ENCODE data around the gene ABHD5.

Gene ABHD5

DNA sequence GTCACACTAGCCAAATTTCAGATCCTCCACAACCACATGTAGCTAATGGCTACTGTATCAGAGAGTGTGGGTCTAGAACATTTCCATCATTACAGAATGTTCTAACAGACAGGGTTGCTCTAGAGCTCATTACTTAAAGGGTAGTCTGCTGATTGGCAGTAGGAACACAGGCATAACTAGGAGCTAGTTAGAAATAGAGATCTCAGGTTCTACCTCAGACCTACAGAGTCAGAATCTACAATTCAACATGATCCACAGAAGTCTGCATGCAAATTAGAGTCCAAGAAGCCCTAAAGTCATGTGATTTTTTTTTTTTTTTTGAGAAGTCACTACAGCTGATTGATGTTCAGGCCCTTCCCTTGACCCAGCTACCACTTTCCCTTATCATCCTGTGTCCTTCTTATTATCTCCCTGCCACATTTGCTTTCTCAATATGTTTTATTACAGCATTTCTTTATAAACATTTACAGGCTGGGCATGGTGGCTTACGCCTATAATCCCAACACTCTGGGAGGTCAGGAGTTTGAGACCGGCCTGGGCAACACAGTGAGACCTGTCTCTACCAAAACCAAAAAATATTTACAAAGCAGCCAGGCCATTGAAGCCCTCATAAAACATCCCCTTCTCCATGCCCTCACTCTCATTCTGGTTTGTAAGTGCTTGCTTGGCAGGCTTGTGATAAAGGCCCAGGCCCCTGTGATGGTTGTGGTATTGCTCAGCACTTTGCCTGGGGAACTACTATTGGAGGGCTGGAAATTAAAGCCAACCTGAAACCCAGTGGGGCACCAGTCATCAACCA, 3.8 kb upstream of the ABHD5 start:
- H3K27ac ChIP-seq (ENCODE audit: low read depth, low read length, severe bottlenecking): no peak overlapping the region
- H3K36me3 ChIP-seq (ENCODE audit: control insufficient read depth, insufficient read depth, low read length): no peaks in the 10 kb centered on the region
- no peaks in the 10 kb centered on the region for H3K9me3 ChIP-seq (ENCODE audit: control insufficient read depth, low read length)

DNA sequence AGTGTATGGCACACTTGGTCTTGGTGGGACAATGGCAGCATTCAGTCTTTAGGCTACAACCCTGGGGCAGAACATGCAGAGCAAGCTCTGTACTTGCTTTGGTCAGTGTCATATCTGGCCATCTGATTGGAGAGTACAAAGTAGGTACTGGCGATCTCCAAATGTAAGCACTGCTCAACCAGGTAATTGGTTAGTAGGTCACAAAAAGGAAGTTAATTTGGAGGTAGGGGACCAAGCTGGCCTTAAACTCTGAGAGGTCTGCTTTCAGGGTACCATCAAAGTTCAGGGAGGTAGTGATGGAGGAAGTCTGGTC, 3.3 kb upstream of the ABHD5 start:
- Histone ChIP-seq H3K4me3 (ENCODE audit: extremely low read depth, insufficient read depth, low read length, poor library complexity, severe bottlenecking) (no peak overlapping the region), H3K9me3 (ENCODE audit: control insufficient read depth, low read length) (no peaks in the 10 kb centered on the region), H3K4me1 (ENCODE audit: control insufficient read depth, insufficient read depth, low read length, poor library complexity, severe bottlenecking) (no peaks in the 10 kb centered on the region), H3K36me3 (ENCODE audit: control insufficient read depth, insufficient read depth, low read length) (no peaks in the 10 kb centered on the region), H3K27ac (ENCODE audit: low read depth, low read length, severe bottlenecking) (no peak overlapping the region)
- WGBS, 2 experiments (ENCODE audit: insufficient coverage in 2 of 2): 91 to 100% methylated on average over 1 of the region's 1 CpG

More for the DNA sequence above, 3.8 kb upstream of the ABHD5 start:
- WGBS, 2 experiments (ENCODE audit: insufficient coverage in 2 of 2): 69 to 73% methylated on average over 2 of the region's 2 CpGs
- Histone ChIP-seq H3K4me3 (ENCODE audit: extremely low read depth, insufficient read depth, low read length, poor library complexity, severe bottlenecking) (no peak overlapping the region), H3K4me1 (ENCODE audit: control insufficient read depth, insufficient read depth, low read length, poor library complexity, severe bottlenecking) (no peaks in the 10 kb centered on the region)

DNA sequence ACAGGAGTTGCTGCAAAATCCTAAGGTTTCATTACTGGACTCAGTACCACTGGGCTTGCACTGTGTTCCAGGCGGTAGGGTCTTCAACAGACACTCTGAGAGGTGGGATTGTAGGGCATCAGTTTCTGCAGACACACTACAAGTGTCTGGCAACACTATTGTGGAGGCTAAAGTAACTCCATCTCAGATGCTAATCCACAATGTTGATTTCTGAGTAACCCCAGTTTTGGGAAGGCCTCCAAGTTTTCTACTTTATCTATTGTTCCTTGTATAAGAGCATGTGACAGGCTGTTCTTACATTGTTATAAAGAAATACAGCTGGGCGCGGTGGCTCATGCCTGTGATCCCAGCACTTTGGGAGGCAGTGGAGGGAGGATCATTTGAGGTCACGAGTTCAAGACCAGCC, 2.5 kb upstream of the ABHD5 start:
- H3K36me3 ChIP-seq (ENCODE audit: control insufficient read depth, insufficient read depth, low read length): no peaks in the 10 kb centered on the region
- no peaks in the 10 kb centered on the region for H3K4me1 ChIP-seq (ENCODE audit: control insufficient read depth, insufficient read depth, low read length, poor library complexity, severe bottlenecking)
- H3K27ac ChIP-seq (ENCODE audit: low read depth, low read length, severe bottlenecking): no peak overlapping the region
- 90 to 100% methylated on average over 1 to 2 of the region's 4 CpGs for WGBS, 2 experiments (ENCODE audit: insufficient coverage in 2 of 2)
- no peaks in the 10 kb centered on the region for H3K9me3 ChIP-seq (ENCODE audit: control insufficient read depth, low read length)
- no peak overlapping the region for H3K4me3 ChIP-seq (ENCODE audit: extremely low read depth, insufficient read depth, low read length, poor library complexity, severe bottlenecking)

DNA sequence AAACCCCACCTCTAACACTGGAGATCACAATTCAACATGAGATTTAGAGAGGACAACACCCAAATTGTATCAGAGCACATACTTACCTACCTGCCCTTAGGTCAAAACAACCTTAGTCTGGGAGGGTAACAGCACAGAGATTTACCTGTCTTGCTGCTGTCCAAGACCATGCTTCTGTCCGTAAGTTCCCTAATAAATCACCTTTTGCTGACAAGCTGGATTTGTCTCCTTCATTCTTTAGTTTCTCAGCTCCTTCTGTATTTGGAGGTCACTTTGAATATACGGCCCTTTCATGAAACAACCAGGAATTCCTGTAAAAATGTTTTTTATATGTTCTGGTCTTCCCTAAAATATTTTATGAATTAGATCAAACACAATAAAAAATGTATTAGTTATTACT, 1.6 kb upstream of the ABHD5 start:
- H3K4me3 ChIP-seq (ENCODE audit: extremely low read depth, insufficient read depth, low read length, poor library complexity, severe bottlenecking): no peak overlapping the region
- no peaks in the 10 kb centered on the region for H3K36me3 ChIP-seq (ENCODE audit: control insufficient read depth, insufficient read depth, low read length)
- H3K9me3 ChIP-seq (ENCODE audit: control insufficient read depth, low read length): no peaks in the 10 kb centered on the region
- no peak overlapping the region for H3K27ac ChIP-seq (ENCODE audit: low read depth, low read length, severe bottlenecking)
- H3K4me1 ChIP-seq (ENCODE audit: control insufficient read depth, insufficient read depth, low read length, poor library complexity, severe bottlenecking): no peaks in the 10 kb centered on the region
- 88 to 90% methylated on average over 1 of the region's 2 CpGs for WGBS, 2 experiments (ENCODE audit: insufficient coverage in 2 of 2)

DNA sequence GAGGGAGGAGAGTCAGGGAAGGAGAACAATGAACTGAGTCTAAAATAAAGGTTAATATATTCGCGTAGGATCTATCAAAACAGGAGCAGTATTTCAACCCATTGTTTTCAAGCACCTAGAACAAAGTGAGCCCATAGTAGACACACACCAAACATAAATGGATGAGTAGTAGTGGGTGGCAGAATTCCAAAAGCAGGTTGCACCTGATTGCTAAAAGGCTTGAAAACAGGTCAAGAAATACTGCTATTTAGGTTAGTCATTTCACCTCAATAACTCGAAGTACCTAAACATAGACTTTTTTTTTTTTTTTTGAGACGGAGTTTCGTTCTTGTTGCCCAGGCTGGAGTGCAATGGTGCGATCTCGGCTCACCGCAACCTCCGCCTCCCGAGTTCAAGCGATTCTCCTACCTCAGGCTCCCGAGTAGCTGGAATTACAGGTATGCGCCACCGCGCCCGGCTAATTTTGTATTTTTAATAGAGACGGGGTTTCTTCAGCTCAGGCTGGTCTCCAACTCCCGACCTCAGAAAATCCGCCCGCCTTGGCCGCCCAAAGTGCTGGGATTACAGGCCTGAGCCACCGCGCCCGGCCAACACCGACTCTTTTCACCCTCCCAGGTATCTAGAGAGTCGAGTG, 855 bp upstream of the ABHD5 start:
- no peaks in the 10 kb centered on the region for H3K4me1 ChIP-seq (ENCODE audit: control insufficient read depth, insufficient read depth, low read length, poor library complexity, severe bottlenecking)
- no peaks in the 10 kb centered on the region for H3K36me3 ChIP-seq (ENCODE audit: control insufficient read depth, insufficient read depth, low read length)
- no peak overlapping the region for H3K27ac ChIP-seq (ENCODE audit: low read depth, low read length, severe bottlenecking)
- H3K9me3 ChIP-seq (ENCODE audit: control insufficient read depth, low read length): no peaks in the 10 kb centered on the region
- peak overlapping the region; percentile 76 for H3K4me3 ChIP-seq (ENCODE audit: extremely low read depth, insufficient read depth, low read length, poor library complexity, severe bottlenecking)
- 50 to 67% methylated on average over 10 to 23 of the region's 26 CpGs for WGBS, 2 experiments (ENCODE audit: insufficient coverage in 2 of 2)

DNA sequence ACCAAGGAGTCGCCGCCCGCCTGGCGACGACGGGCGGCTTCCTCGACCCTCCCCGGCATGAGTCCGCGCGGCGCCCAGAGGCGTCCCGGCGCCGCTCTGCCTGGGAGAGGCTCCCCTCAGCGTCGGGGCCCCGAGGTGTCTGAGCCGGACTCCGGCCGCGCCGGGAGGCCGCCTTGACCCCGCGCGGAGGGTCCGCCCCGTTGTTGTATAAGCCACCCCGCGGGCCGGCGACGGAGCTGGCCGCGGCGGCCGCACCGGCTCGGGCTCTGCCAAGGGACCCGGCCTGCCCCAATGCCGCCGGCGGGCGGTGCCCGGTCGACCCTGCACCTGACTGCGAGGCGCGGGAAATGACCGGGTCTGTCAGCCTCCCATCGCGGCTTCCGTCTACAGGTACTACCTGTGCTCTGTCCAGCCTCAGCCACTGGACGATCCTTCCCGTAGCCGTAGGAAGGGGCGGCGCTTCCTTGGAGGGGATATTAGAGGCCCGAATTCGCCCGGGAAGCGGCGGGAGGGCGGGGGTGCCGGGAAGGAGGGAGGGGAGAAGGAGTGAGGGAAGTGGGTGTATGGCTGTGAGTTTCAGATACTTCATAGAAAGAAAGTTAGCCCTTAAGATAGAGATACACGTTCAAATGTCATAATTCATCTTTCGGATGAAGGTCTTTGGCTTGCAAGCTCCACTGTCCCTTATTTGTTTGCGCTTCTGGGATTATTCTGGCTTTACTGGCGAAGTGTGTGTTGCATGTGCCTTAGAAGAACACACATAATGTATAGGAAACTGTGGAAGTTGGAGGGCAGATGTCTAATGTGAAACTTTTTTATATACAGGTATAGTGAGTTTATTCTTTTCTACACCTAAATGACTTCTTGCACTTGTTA, 620 bp downstream of the ABHD5 start:
- H3K27ac ChIP-seq (ENCODE audit: low read depth, low read length, severe bottlenecking): peak overlapping the region; percentile 77
- no peaks in the 10 kb centered on the region for H3K4me1 ChIP-seq (ENCODE audit: control insufficient read depth, insufficient read depth, low read length, poor library complexity, severe bottlenecking)
- WGBS, 2 experiments (ENCODE audit: insufficient coverage in 2 of 2): 0 to 2% methylated on average over 40 to 61 of the region's 72 CpGs
- no peaks in the 10 kb centered on the region for H3K9me3 ChIP-seq (ENCODE audit: control insufficient read depth, low read length)
- no peaks in the 10 kb centered on the region for H3K36me3 ChIP-seq (ENCODE audit: control insufficient read depth, insufficient read depth, low read length)
- peak overlapping the region; percentile 76 for H3K4me3 ChIP-seq (ENCODE audit: extremely low read depth, insufficient read depth, low read length, poor library complexity, severe bottlenecking)

DNA sequence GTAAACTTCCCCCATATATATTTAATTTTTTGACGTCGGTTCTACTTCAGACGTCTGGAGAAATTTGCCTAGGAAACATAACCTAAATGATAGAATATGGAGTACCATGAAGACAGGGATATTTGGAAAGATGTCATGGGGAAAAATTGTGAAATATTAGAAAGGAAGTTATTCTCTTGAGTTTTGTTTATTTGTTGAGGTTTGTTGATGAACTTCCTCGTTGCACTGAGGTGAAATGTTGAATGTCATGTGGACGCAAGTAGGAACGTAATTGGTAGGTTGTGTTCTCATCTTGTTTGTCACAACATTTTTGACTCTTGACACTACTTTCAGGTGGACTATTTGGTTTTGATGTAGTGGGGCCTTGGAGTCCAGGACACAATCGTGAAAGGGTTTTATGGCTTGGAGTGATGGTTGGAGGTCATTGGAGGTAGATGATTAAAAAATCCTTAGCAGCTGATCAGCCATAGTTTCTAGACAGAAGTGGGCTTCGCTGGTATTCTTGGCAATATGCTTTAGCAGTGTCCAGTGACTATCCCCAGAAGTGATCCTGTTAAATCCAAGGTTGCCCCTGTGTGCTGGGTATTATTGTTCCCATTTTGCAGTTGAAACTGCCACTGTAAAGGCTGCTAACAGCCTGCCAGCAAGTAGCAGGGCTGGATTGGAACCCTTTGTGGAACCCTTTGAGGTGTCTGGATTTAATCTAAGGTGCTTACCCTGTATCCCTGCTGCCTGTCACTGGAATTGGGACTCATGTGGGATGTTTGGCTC, 1.5 kb downstream of the ABHD5 start:
- Histone ChIP-seq H3K4me1 (ENCODE audit: control insufficient read depth, insufficient read depth, low read length, poor library complexity, severe bottlenecking) (no peaks in the 10 kb centered on the region), H3K4me3 (ENCODE audit: extremely low read depth, insufficient read depth, low read length, poor library complexity, severe bottlenecking) (peak overlapping the region; percentile 76), H3K27ac (ENCODE audit: low read depth, low read length, severe bottlenecking) (no peak overlapping the region), H3K9me3 (ENCODE audit: control insufficient read depth, low read length) (no peaks in the 10 kb centered on the region), H3K36me3 (ENCODE audit: control insufficient read depth, insufficient read depth, low read length) (no peaks in the 10 kb centered on the region)
- WGBS, 2 experiments (ENCODE audit: insufficient coverage in 2 of 2): 88% methylated on average over 5 of the region's 8 CpGs

DNA sequence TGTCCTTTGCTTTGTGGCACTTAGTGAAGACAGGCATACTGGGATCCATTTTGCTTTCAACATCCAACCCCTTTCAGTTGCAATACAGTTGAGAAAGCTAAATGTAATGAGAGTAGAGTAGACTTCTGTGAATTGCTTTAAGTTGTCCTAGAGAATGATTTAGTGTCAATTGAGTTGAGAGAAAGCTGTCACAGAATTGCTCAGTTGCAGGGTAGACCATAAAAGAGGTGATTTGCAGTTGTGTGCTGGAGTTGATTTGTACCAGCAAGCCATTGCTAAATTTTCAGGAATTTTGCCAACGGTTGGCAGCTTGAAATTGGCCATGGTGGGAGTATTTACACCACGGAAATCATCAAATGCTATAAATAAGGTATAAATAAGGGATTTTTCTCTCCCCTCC, 2.2 kb downstream of the ABHD5 start:
- H3K4me1 ChIP-seq (ENCODE audit: control insufficient read depth, insufficient read depth, low read length, poor library complexity, severe bottlenecking): no peaks in the 10 kb centered on the region
- H3K27ac ChIP-seq (ENCODE audit: low read depth, low read length, severe bottlenecking): no peak overlapping the region
- H3K36me3 ChIP-seq (ENCODE audit: control insufficient read depth, insufficient read depth, low read length): no peaks in the 10 kb centered on the region
- WGBS, 2 experiments (ENCODE audit: insufficient coverage in 2 of 2): 50 to 67% methylated on average over 1 of the region's 2 CpGs
- H3K4me3 ChIP-seq (ENCODE audit: extremely low read depth, insufficient read depth, low read length, poor library complexity, severe bottlenecking): no peak overlapping the region
- no peaks in the 10 kb centered on the region for H3K9me3 ChIP-seq (ENCODE audit: control insufficient read depth, low read length)

DNA sequence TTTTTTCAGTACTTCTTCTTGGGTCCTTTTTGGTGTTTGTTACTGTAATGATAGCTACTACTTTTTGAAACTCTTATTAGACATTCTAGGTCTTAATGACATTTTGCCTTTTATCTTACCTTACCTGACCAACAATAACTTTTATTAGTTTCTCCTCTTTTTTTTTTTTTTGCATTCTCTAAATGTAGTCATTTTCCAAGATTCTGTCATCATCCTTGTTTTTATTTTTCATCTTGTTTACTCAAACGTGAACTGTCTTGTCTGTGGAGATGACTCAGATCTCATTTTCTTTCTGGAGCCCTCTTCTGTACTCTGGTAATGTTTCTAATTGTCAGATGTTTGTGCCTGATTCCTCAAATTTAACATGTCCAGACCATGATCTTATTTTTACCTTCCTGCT, 2.9 kb downstream of the ABHD5 start:
- Histone ChIP-seq H3K4me1 (ENCODE audit: control insufficient read depth, insufficient read depth, low read length, poor library complexity, severe bottlenecking) (no peaks in the 10 kb centered on the region), H3K36me3 (ENCODE audit: control insufficient read depth, insufficient read depth, low read length) (no peaks in the 10 kb centered on the region), H3K27ac (ENCODE audit: low read depth, low read length, severe bottlenecking) (no peak overlapping the region), H3K4me3 (ENCODE audit: extremely low read depth, insufficient read depth, low read length, poor library complexity, severe bottlenecking) (no peak overlapping the region), H3K9me3 (ENCODE audit: control insufficient read depth, low read length) (no peaks in the 10 kb centered on the region)
- no CpG with 5 or more reads among the region's 1 CpG for WGBS, 2 experiments (ENCODE audit: insufficient coverage in 2 of 2)

DNA sequence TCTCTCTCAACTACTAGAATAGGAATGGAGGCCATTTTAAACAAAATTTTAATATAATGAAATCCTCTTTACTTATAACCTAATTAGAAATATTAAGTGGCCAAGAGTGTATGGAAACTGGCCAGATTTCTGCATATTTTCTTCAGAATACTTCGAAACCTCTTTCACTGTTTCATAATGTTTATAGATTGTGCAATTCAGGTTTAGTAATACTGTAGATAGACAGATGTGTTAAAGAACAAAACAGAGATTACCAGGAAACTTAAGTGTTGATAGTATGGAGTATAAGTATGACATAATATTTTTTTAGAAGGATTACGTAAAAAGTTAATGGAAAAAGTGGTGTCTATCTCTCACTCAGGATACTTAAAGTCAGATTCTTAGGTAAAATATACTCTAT, 4.7 kb downstream of the ABHD5 start:
- no CpG with 5 or more reads among the region's 2 CpGs for WGBS, 2 experiments (ENCODE audit: insufficient coverage in 2 of 2)
- H3K4me3 ChIP-seq (ENCODE audit: extremely low read depth, insufficient read depth, low read length, poor library complexity, severe bottlenecking): no peak overlapping the region
- no peaks in the 10 kb centered on the region for H3K4me1 ChIP-seq (ENCODE audit: control insufficient read depth, insufficient read depth, low read length, poor library complexity, severe bottlenecking)
- no peak overlapping the region for H3K27ac ChIP-seq (ENCODE audit: low read depth, low read length, severe bottlenecking)
- no peaks in the 10 kb centered on the region for H3K36me3 ChIP-seq (ENCODE audit: control insufficient read depth, insufficient read depth, low read length)
- no peaks in the 10 kb centered on the region for H3K9me3 ChIP-seq (ENCODE audit: control insufficient read depth, low read length)
